HG02870 (cell line): ENCODE measurements around the gene MTARC2.

Source experiments
- ATAC-seq: cut with Tn5 transposase; IDR thresholded peaks from one replicate; pipeline ENCODE4 v1.9.1; 2021; ENCODE audit warnings: mild to moderate bottlenecking, moderate library complexity; ENCODE audit not compliant: unreplicated experiment

MTARC2 gene

GRCh38 chr1:220797044-220797443 is 48.9 kb downstream of the MTARC2 start:
- ATAC-seq, result no peak

- no peak for ATAC-seq
These were observed 49.4 kb downstream of the MTARC2 start for GRCh38 chr1:220797553-220797952.

GRCh38 chr1:220798338-220798737 is 50.2 kb downstream of the MTARC2 start:
- no peak for ATAC-seq

- ATAC-seq, result no peak
These were observed 52.1 kb downstream of the MTARC2 start for GRCh38 chr1:220800262-220800661.

GRCh38 chr1:220803401-220804201 is 55.5 kb downstream of the MTARC2 start:
- ATAC-seq, result peak; percentile 63

GRCh38 chr1:220804202-220804586 is 56.1 kb downstream of the MTARC2 start:
- ATAC-seq, result no peak

- ATAC-seq, result no peak
These were observed 58.3 kb downstream of the MTARC2 start for GRCh38 chr1:220806408-220806807.

- no peak for ATAC-seq
These were observed 59.6 kb downstream of the MTARC2 start for GRCh38 chr1:220807726-220808125.

GRCh38 chr1:220808345-220809186 is 60.4 kb downstream of the MTARC2 start:
- ATAC-seq, result no peak

GRCh38 chr1:220809187-220809550 is 61.0 kb downstream of the MTARC2 start:
- no peak for ATAC-seq

- ATAC-seq, result no peak
These were observed 61.6 kb downstream of the MTARC2 start for GRCh38 chr1:220809704-220810103.

GRCh38 chr1:220810179-220810653 is 62.1 kb downstream of the MTARC2 start:
- peak; percentile 94 for ATAC-seq

GRCh38 chr1:220810963-220811362 is 62.8 kb downstream of the MTARC2 start:
- no peak for ATAC-seq

GRCh38 chr1:220811695-220812094 is 63.6 kb downstream of the MTARC2 start:
- no peak for ATAC-seq

GRCh38 chr1:220812308-220812707 is 64.2 kb downstream of the MTARC2 start:
- ATAC-seq, result no peak

- no peak for ATAC-seq
These were observed 64.9 kb downstream of the MTARC2 start for GRCh38 chr1:220813013-220813412.

- no peak for ATAC-seq
These were observed 67.3 kb downstream of the MTARC2 start for GRCh38 chr1:220815409-220815808.

- no peak for ATAC-seq
These were observed 69.8 kb downstream of the MTARC2 start for GRCh38 chr1:220817907-220818306.

- no peak for ATAC-seq
These were observed 70.5 kb downstream of the MTARC2 start for GRCh38 chr1:220818421-220819173.

- no peak for ATAC-seq
These were observed 71.4 kb downstream of the MTARC2 start for GRCh38 chr1:220819467-220820026.
